Right lobe of liver (tissue), 4 donors: ENCODE measurements around the gene GMPR.

Experiments
- POLR2A ChIP-seq: fragments of 450-650 bp; IDR thresholded peaks from one replicate; pipeline ENCODE4 v1.6.1; 2017; ENCODE audit warnings: antibody characterized with exemption, mild to moderate bottlenecking
- TF ChIP-seq, protein P1 (sequence below), 4 donors: fragments of 200-600 bp in 3 of 4; fragments of 450-650 bp in 1 of 4; IDR thresholded peaks; one replicate each; pipeline versions ENCODE4 v1.5.1 to v1.8.0; 2016 to 2022; ENCODE audit warnings: antibody characterized with exemption in 4 of 4, mild to moderate bottlenecking in 2 of 4
- donor health status: DM: no; HTN: no; CAD: no.
- donor health status: DM: no; HTN: no; CAD: no.
- donor health status: DM: no; HTN: yes; CAD: no.

DNA sequence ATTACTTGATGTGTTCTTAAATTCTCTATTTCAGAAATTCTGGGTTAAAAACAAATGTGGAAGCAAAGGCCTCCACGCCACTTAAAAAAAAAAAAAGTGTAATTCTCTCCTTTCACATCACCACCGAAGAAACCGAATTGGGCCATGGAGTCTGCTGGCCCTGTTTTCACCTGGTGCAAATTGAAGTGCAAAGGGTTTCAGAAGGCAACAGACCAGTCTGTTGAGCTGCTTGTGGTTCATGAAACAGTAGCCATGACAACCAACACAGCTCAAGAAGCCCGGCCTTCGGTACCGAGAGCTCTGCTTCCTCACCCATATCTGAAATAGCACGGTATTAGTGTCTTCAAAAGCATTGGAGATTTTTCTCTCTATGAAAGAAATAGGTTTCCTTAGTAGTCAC is 63.1 kb downstream of the GMPR start:
- TF ChIP-seq, protein P1, sequence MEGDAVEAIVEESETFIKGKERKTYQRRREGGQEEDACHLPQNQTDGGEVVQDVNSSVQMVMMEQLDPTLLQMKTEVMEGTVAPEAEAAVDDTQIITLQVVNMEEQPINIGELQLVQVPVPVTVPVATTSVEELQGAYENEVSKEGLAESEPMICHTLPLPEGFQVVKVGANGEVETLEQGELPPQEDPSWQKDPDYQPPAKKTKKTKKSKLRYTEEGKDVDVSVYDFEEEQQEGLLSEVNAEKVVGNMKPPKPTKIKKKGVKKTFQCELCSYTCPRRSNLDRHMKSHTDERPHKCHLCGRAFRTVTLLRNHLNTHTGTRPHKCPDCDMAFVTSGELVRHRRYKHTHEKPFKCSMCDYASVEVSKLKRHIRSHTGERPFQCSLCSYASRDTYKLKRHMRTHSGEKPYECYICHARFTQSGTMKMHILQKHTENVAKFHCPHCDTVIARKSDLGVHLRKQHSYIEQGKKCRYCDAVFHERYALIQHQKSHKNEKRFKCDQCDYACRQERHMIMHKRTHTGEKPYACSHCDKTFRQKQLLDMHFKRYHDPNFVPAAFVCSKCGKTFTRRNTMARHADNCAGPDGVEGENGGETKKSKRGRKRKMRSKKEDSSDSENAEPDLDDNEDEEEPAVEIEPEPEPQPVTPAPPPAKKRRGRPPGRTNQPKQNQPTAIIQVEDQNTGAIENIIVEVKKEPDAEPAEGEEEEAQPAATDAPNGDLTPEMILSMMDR (IDR thresholded peaks at IDR 0.05): no peak
- no peak for TF ChIP-seq POLR2A
